GM12872 (cell line): ENCODE measurements around the gene ADAMTS2.

Experiments used
- CTCF ChIP-seq: IDR thresholded peaks from 3 replicates; pipeline ENCODE4 v1.5.1; 2011; ENCODE audit warnings: low read depth, mild to moderate bottlenecking, low read length, moderate library complexity; ENCODE audit not compliant: insufficient read depth

ADAMTS2 gene

GRCh38 chr5:179308563-179309382 is 36.5 kb downstream of the ADAMTS2 start:
- no peak for TF ChIP-seq CTCF

- no peak for TF ChIP-seq CTCF
Measured at GRCh38 chr5:179307931-179308471, 37.3 kb downstream of the ADAMTS2 start.

GRCh38 chr5:179307013-179307800 is 38.1 kb downstream of the ADAMTS2 start:
- TF ChIP-seq CTCF: no peak

- no peak for TF ChIP-seq CTCF
Measured at GRCh38 chr5:179306191-179307012, 38.9 kb downstream of the ADAMTS2 start.

GRCh38 chr5:179304871-179305270 is 40.4 kb downstream of the ADAMTS2 start:
- TF ChIP-seq CTCF: no peak

GRCh38 chr5:179304466-179304865 is 40.8 kb downstream of the ADAMTS2 start:
- no peak for TF ChIP-seq CTCF
